ENCODE results near the gene SNX30. TPM values are rescaled to one million over a fixed set of nuclear protein-coding genes. Genes with fewer than 3 reads are reported as not detected.
A peak's percentile ranks its signal among the peaks of the same experiment; 100 is the strongest.

SNX30 gene
- total and polyA plus RNA-seq, 2 experiments from 2014 or later = 6.4 to 29.1 TPM

- Histone ChIP-seq H3K36me3 (replicated peaks; ENCODE audit: insufficient read depth, low read depth) (no peaks in the 10 kb centered on the region), H3K79me2 (no peaks in the 10 kb centered on the region), H4K20me1 (ENCODE audit: insufficient read depth, poor library complexity, severe bottlenecking) (no peaks in the 10 kb centered on the region), H2AFZ (no peak overlapping the region), H3K9me3 (ENCODE audit: low read depth) (no peaks in the 10 kb centered on the region), H3K9me2 (replicated peaks; ENCODE audit: insufficient read depth) (no peaks in the 10 kb centered on the region), H3K27ac (no peak overlapping the region), H3K27me3 (no peaks in the 10 kb centered on the region), H3K4me2 (no peak overlapping the region), H3K4me1 (ENCODE audit: insufficient read depth) (no peaks in the 10 kb centered on the region), H3K4me3 (no peak overlapping the region)
- no peak for DNase-seq (ENCODE audit: low spot score)
- 77% methylated on average over 3 of the region's 3 CpGs for WGBS (ENCODE audit: low lambda C conversion rate, missing lambda C conversion rate)
- TF ChIP-seq, protein P1, sequence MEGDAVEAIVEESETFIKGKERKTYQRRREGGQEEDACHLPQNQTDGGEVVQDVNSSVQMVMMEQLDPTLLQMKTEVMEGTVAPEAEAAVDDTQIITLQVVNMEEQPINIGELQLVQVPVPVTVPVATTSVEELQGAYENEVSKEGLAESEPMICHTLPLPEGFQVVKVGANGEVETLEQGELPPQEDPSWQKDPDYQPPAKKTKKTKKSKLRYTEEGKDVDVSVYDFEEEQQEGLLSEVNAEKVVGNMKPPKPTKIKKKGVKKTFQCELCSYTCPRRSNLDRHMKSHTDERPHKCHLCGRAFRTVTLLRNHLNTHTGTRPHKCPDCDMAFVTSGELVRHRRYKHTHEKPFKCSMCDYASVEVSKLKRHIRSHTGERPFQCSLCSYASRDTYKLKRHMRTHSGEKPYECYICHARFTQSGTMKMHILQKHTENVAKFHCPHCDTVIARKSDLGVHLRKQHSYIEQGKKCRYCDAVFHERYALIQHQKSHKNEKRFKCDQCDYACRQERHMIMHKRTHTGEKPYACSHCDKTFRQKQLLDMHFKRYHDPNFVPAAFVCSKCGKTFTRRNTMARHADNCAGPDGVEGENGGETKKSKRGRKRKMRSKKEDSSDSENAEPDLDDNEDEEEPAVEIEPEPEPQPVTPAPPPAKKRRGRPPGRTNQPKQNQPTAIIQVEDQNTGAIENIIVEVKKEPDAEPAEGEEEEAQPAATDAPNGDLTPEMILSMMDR (IDR thresholded peaks at IDR 0.05; ENCODE audit: poor library complexity) = no peak
- TF ChIP-seq EZH2phosphoT487 (IDR thresholded peaks at IDR 0.05; ENCODE audit: low read depth, severe bottlenecking, unreplicated experiment) (no peak), EZH2 (IDR thresholded peaks at IDR 0.05; ENCODE audit: borderline replicate concordance) (no peak)
Observed at GRCh38 chr9:112725961-112726360, 24.6 kb upstream of the SNX30 start.

DNA sequence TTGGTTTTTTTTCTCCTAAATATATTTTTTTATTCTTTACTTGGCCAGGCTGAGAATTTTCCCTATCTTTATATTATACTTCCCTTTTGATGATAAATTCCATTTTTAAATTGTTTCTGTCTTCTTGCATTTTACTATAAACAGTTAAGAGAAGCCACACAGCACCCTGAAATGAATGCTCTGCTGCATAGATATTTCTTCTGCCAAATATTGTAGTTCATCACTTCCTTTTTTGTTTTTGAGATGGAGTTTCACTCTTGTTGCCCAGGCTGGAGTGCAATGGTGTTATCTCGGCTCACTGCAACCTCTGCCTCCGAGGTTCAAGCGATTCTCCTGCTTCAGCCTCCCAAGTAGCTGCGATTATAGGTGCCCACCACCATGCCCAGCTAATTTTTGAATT is 24.1 kb upstream of the SNX30 start:
- TF ChIP-seq EZH2 (IDR thresholded peaks at IDR 0.05; ENCODE audit: borderline replicate concordance) (no peak), EZH2phosphoT487 (IDR thresholded peaks at IDR 0.05; ENCODE audit: low read depth, severe bottlenecking, unreplicated experiment) (no peak)
- TF ChIP-seq, protein P1 (IDR thresholded peaks at IDR 0.05; ENCODE audit: poor library complexity) = no peak
- Histone ChIP-seq H3K4me1 (ENCODE audit: insufficient read depth) (peaks cover 2% of the 10 kb centered on the region), H3K79me2 (no peaks in the 10 kb centered on the region), H3K36me3 (replicated peaks; ENCODE audit: insufficient read depth, low read depth) (no peaks in the 10 kb centered on the region), H3K9me2 (replicated peaks; ENCODE audit: insufficient read depth) (no peaks in the 10 kb centered on the region), H3K27me3 (no peaks in the 10 kb centered on the region), H3K27ac (no peak overlapping the region), H3K9me3 (ENCODE audit: low read depth) (no peaks in the 10 kb centered on the region), H3K4me3 (no peak overlapping the region), H4K20me1 (ENCODE audit: insufficient read depth, poor library complexity, severe bottlenecking) (no peaks in the 10 kb centered on the region), H2AFZ (no peak overlapping the region), H3K4me2 (no peak overlapping the region)
- no peak for DNase-seq (ENCODE audit: low spot score)
- 90% methylated on average over 4 of the region's 4 CpGs for WGBS (ENCODE audit: low lambda C conversion rate, missing lambda C conversion rate)

GRCh38 chr9:112728401-112728800 is 22.2 kb upstream of the SNX30 start:
- H3K9me3 ChIP-seq (ENCODE audit: low read depth) = no peaks in the 10 kb centered on the region
- no peaks in the 10 kb centered on the region for H3K27me3 ChIP-seq
- no peak overlapping the region for H2AFZ ChIP-seq
- H3K4me1 ChIP-seq (ENCODE audit: insufficient read depth) = peaks cover 4% of the 10 kb centered on the region
- H3K4me3 ChIP-seq = no peak overlapping the region
- H3K27ac ChIP-seq = no peak overlapping the region
- no peaks in the 10 kb centered on the region for H3K36me3 ChIP-seq (replicated peaks; ENCODE audit: insufficient read depth, low read depth)
- no peak for DNase-seq (ENCODE audit: low spot score)
- H3K9me2 ChIP-seq (replicated peaks; ENCODE audit: insufficient read depth) = no peaks in the 10 kb centered on the region
- TF ChIP-seq EZH2phosphoT487 (IDR thresholded peaks at IDR 0.05; ENCODE audit: low read depth, severe bottlenecking, unreplicated experiment) (no peak), EZH2 (IDR thresholded peaks at IDR 0.05; ENCODE audit: borderline replicate concordance) (no peak)
- TF ChIP-seq, protein P1 (IDR thresholded peaks at IDR 0.05; ENCODE audit: poor library complexity) = no peak
- H3K79me2 ChIP-seq = no peaks in the 10 kb centered on the region
- 89% methylated on average over 2 of the region's 2 CpGs for WGBS (ENCODE audit: low lambda C conversion rate, missing lambda C conversion rate)
- H4K20me1 ChIP-seq (ENCODE audit: insufficient read depth, poor library complexity, severe bottlenecking) = no peaks in the 10 kb centered on the region
- no peak overlapping the region for H3K4me2 ChIP-seq

- no peaks in the 10 kb centered on the region for H3K9me2 ChIP-seq (replicated peaks; ENCODE audit: insufficient read depth)
- DNase-seq (ENCODE audit: low spot score) = peak; percentile 62
- H3K36me3 ChIP-seq (replicated peaks; ENCODE audit: insufficient read depth, low read depth) = no peaks in the 10 kb centered on the region
- peak overlapping the region; percentile 12 for H2AFZ ChIP-seq
- H3K27ac ChIP-seq = peak overlapping the region; percentile 84
- H3K27me3 ChIP-seq = no peaks in the 10 kb centered on the region
- H3K9me3 ChIP-seq (ENCODE audit: low read depth) = no peaks in the 10 kb centered on the region
- no peaks in the 10 kb centered on the region for H3K79me2 ChIP-seq
- peaks cover 4% of the 10 kb centered on the region for H3K4me1 ChIP-seq (ENCODE audit: insufficient read depth)
- H3K4me3 ChIP-seq = no peak overlapping the region
- no peaks in the 10 kb centered on the region for H4K20me1 ChIP-seq (ENCODE audit: insufficient read depth, poor library complexity, severe bottlenecking)
- 48% methylated on average over 7 of the region's 7 CpGs for WGBS (ENCODE audit: low lambda C conversion rate, missing lambda C conversion rate)
- TF ChIP-seq EZH2phosphoT487 (IDR thresholded peaks at IDR 0.05; ENCODE audit: low read depth, severe bottlenecking, unreplicated experiment) (no peak), EZH2 (IDR thresholded peaks at IDR 0.05; ENCODE audit: borderline replicate concordance) (no peak)
- TF ChIP-seq, protein P1 (IDR thresholded peaks at IDR 0.05; ENCODE audit: poor library complexity) = no peak
- H3K4me2 ChIP-seq = peak overlapping the region; percentile 55
Observed at GRCh38 chr9:112731971-112732370, 18.6 kb upstream of the SNX30 start.

Measured in hepatocyte (in vitro differentiated cells).